GM23248 (cell line): ENCODE data around the gene ABCF1. TPM values are rescaled to one million over a fixed set of nuclear protein-coding genes. Genes with fewer than 3 reads are reported as not detected.

ENCODE experiments used
- DNase-seq: peaks from one replicate; pipeline ENCODE4 v3.0.0-alpha.2; 2015
- H2AFZ ChIP-seq: fragments of 200-600 bp; sonication (generic); 2 replicates; pipeline ENCODE4 v1.6.1; 2016; ENCODE audit warnings: antibody characterized with exemption
- H3F3A ChIP-seq: fragments of 200-600 bp; sonication (generic); 2 replicates; pipeline ENCODE4 v1.6.1; 2016; ENCODE audit warnings: mild to moderate bottlenecking, antibody characterized with exemption, mixed run types; ENCODE audit not compliant: insufficient read depth
- H3K27ac ChIP-seq: fragments of 200-600 bp; sonication (generic); 2 replicates; pipeline ENCODE4 v1.5.1; 2016; ENCODE audit warnings: mild to moderate bottlenecking
- H3K27me3 ChIP-seq: fragments of 200-600 bp; sonication (generic); replicated peaks from 2 replicates; pipeline ENCODE4 v1.6.1; 2016; ENCODE audit warnings: mild to moderate bottlenecking; ENCODE audit not compliant: insufficient read depth
- H3K36me3 ChIP-seq: fragments of 200-600 bp; sonication (generic); 2 replicates; pipeline ENCODE4 v1.6.1; 2016; ENCODE audit warnings: low read depth, mild to moderate bottlenecking
- H3K4me1 ChIP-seq: fragments of 200-600 bp; sonication (generic); 2 replicates; pipeline ENCODE4 v1.6.1; 2016; ENCODE audit warnings: mild to moderate bottlenecking; ENCODE audit not compliant: insufficient read depth
- H3K4me2 ChIP-seq: fragments of 200-600 bp; sonication (generic); one replicate; pipeline ENCODE4 v1.6.1; 2016; ENCODE audit warnings: mild to moderate bottlenecking; ENCODE audit not compliant: unreplicated experiment
- H3K4me3 ChIP-seq: fragments of 200-600 bp; sonication (generic); 2 replicates; pipeline ENCODE4 v1.5.1; 2016; ENCODE audit warnings: mild to moderate bottlenecking
- H3K79me2 ChIP-seq: fragments of 200-600 bp; sonication (generic); 2 replicates; pipeline ENCODE4 v1.6.1; 2016; ENCODE audit warnings: mild to moderate bottlenecking; ENCODE audit not compliant: insufficient read depth
- H3K9ac ChIP-seq: fragments of 200-600 bp; sonication (generic); 2 replicates; pipeline ENCODE4 v1.6.1; 2016; ENCODE audit warnings: mild to moderate bottlenecking
- H3K9me2 ChIP-seq: fragments of 200-600 bp; sonication (generic); 2 replicates; pipeline ENCODE4 v1.6.1; 2016; ENCODE audit warnings: mixed run types, mild to moderate bottlenecking, moderate library complexity; ENCODE audit not compliant: insufficient read depth
- H3K9me3 ChIP-seq: fragments of 200-600 bp; sonication (generic); one replicate; pipeline ENCODE4 v1.6.1; 2017; ENCODE audit warnings: low read depth
- H4K20me1 ChIP-seq: fragments of 200-600 bp; sonication (generic); 2 replicates; pipeline ENCODE4 v1.6.0; 2016; ENCODE audit not compliant: insufficient read depth
- EZH2 ChIP-seq: fragments of 200-600 bp; sonication (generic); IDR thresholded peaks from 2 replicates; pipeline ENCODE4 v1.6.1; 2018; ENCODE audit warnings: antibody characterized with exemption, mild to moderate bottlenecking; ENCODE audit not compliant: insufficient read depth, poor library complexity, severe bottlenecking
- EZH2phosphoT487 ChIP-seq: fragments of 200-600 bp; sonication (generic); IDR thresholded peaks from 2 replicates; pipeline ENCODE4 v1.6.1; 2018; ENCODE audit warnings: antibody characterized with exemption, moderate library complexity, mild to moderate bottlenecking, low read depth; ENCODE audit not compliant: insufficient read depth
- WGBS, 2 experiments: methylation state at CpG; one replicate each; pipeline ENCODE4 v1.1.6; 2015 to 2017; ENCODE audit warnings: low lambda C conversion rate in 2 of 2, low coverage in 1 of 2; ENCODE audit errors: missing lambda C conversion rate in 2 of 2; 5-methylcytosine and 5-hydroxymethylcytosine counted together
- in situ Hi-C: fragments of 300-500 bp; cut with MboI; formaldehyde crosslinking; loops from 2 replicates; pipeline ENCODE4 v1.15.0; 2020
- polyA plus RNA-seq: library from polyadenylated mRNA; unstranded; fragments of >200 nt; fragmentation: Nextera tagmentation; extraction: Ambion mirVana; gene quantifications from 2 replicates; pipeline ENCODE4 v1.2.1, GENCODE V29; 2016
- total RNA-seq: library from RNA; depleted of rRNA; stranded (reverse); fragments of >200 nt; shearing (Covaris generic); gene quantifications from 2 replicates; pipeline ENCODE4 v1.2.3, GENCODE V29; 2014

The ABCF1 gene
- total and polyA plus RNA-seq, 2 experiments from 2014 or later, result 31.3 to 39.7 TPM

- peak overlapping the region; percentile 95 for H3K4me2 ChIP-seq
- no peak for DNase-seq
- no peak overlapping the region for H2AFZ ChIP-seq
- in situ Hi-C loops, result no loop called here
- H3K36me3 ChIP-seq, result peaks cover 11% of the 10 kb centered on the region
- H3K9ac ChIP-seq, result peak overlapping the region; percentile 100
- H3K4me3 ChIP-seq, result peak overlapping the region; percentile 98
- H3K27me3 ChIP-seq, result no peaks in the 10 kb centered on the region
- TF ChIP-seq EZH2phosphoT487, result no peak
- no peak for TF ChIP-seq EZH2
- peaks cover 68% of the 10 kb centered on the region for H3K79me2 ChIP-seq
- H3K9me2 ChIP-seq, result no peaks in the 10 kb centered on the region
- H3F3A ChIP-seq, result peaks cover 73% of the 10 kb centered on the region
- peaks cover 32% of the 10 kb centered on the region for H3K4me1 ChIP-seq
- H3K27ac ChIP-seq, result peak overlapping the region; percentile 98
- 21% methylated on average over 8 of the region's 8 CpGs for WGBS, 2 experiments
- no peaks in the 10 kb centered on the region for H4K20me1 ChIP-seq
- no peaks in the 10 kb centered on the region for H3K9me3 ChIP-seq
These were observed 43.0 kb downstream of the ABCF1 start for GRCh38 chr6:30614044-30614842.

- in situ Hi-C loops, result no loop called here
- Histone ChIP-seq H3K9me2 (no peaks in the 10 kb centered on the region), H3K4me1 (peaks cover 32% of the 10 kb centered on the region), H2AFZ (no peak overlapping the region), H3K79me2 (peaks cover 73% of the 10 kb centered on the region), H3K9ac (peak overlapping the region; percentile 100), H4K20me1 (no peaks in the 10 kb centered on the region), H3K4me2 (peak overlapping the region; percentile 95), H3K36me3 (peaks cover 17% of the 10 kb centered on the region), H3F3A (peaks cover 67% of the 10 kb centered on the region), H3K9me3 (no peaks in the 10 kb centered on the region), H3K4me3 (peak overlapping the region; percentile 98), H3K27ac (peak overlapping the region; percentile 98), H3K27me3 (no peaks in the 10 kb centered on the region)
- TF ChIP-seq EZH2 (no peak), EZH2phosphoT487 (no peak)
- peak; percentile 98 for DNase-seq
- 1 to 2% methylated on average over 6 of the region's 6 CpGs for WGBS, 2 experiments
These were observed 43.6 kb downstream of the ABCF1 start for GRCh38 chr6:30614843-30615218.

GRCh38 chr6:30615219-30615957 lies 44.1 kb downstream of the ABCF1 start:
- H2AFZ ChIP-seq, result no peak overlapping the region
- DNase-seq, result peak; percentile 85
- no peaks in the 10 kb centered on the region for H3K9me2 ChIP-seq
- in situ Hi-C loops, result no loop called here
- no peaks in the 10 kb centered on the region for H3K9me3 ChIP-seq
- WGBS, 2 experiments, result 1 to 2% methylated on average over 10 of the region's 10 CpGs
- H3K27me3 ChIP-seq, result no peaks in the 10 kb centered on the region
- peaks cover 71% of the 10 kb centered on the region for H3K79me2 ChIP-seq
- peaks cover 32% of the 10 kb centered on the region for H3K4me1 ChIP-seq
- H3K9ac ChIP-seq, result peak overlapping the region; percentile 100
- H3K36me3 ChIP-seq, result peaks cover 17% of the 10 kb centered on the region
- H3K27ac ChIP-seq, result peak overlapping the region; percentile 98
- peak overlapping the region; percentile 95 for H3K4me2 ChIP-seq
- TF ChIP-seq EZH2 (no peak), EZH2phosphoT487 (no peak)
- H4K20me1 ChIP-seq, result no peaks in the 10 kb centered on the region
- peaks cover 62% of the 10 kb centered on the region for H3F3A ChIP-seq
- H3K4me3 ChIP-seq, result peak overlapping the region; percentile 98

- H3K79me2 ChIP-seq, result peaks cover 71% of the 10 kb centered on the region
- in situ Hi-C loops, result no loop called here
- H3K27ac ChIP-seq, result peak overlapping the region; percentile 98
- peaks cover 54% of the 10 kb centered on the region for H3F3A ChIP-seq
- H3K4me2 ChIP-seq, result peak overlapping the region; percentile 95
- H3K36me3 ChIP-seq, result peaks cover 23% of the 10 kb centered on the region
- no peak overlapping the region for H2AFZ ChIP-seq
- WGBS, 2 experiments, result 0% methylated on average over 10 of the region's 10 CpGs
- DNase-seq, result peak; percentile 62
- no peaks in the 10 kb centered on the region for H3K27me3 ChIP-seq
- H3K4me1 ChIP-seq, result peaks cover 32% of the 10 kb centered on the region
- H3K9me2 ChIP-seq, result no peaks in the 10 kb centered on the region
- H3K4me3 ChIP-seq, result peak overlapping the region; percentile 98
- no peaks in the 10 kb centered on the region for H4K20me1 ChIP-seq
- no peaks in the 10 kb centered on the region for H3K9me3 ChIP-seq
- peak overlapping the region; percentile 100 for H3K9ac ChIP-seq
- no peak for TF ChIP-seq EZH2
- TF ChIP-seq EZH2phosphoT487, result no peak
These were observed 44.9 kb downstream of the ABCF1 start for GRCh38 chr6:30615958-30616810.
